GM12878 (cell line): ENCODE results near the gene IFNG-AS1. TPM values are rescaled to one million over a fixed set of nuclear protein-coding genes. Genes with fewer than 3 reads are reported as not detected.

Experiments
- ATAC-seq: fragments of 200-7000 bp; cut with Tn5 transposase; 3 replicates; pipeline ENCODE4 v1.9.1; 2020; ENCODE audit warnings: mild to moderate bottlenecking, moderate library complexity
- BruUV-seq: library from RNA; stranded (reverse); fragments of 400-500 nt; replicated peaks from 2 replicates; lab custom pipeline; 2021; lab: Mats Ljungman, UMichigan
- CTCF ChIA-PET: fragments of 300-600 bp; sonication (Branson Sonifier 250); formaldehyde crosslinking; extraction: SDS; loops from one replicate; lab custom pipeline; 2021; ENCODE audit warnings: inconsistent platforms; lab: Yijun Ruan, JAX
- POLR2A ChIA-PET: fragments of 350-600 bp; formaldehyde crosslinking; extraction: SDS; loops from one replicate; lab custom pipeline; 2021; ENCODE audit warnings: inconsistent platforms; lab: Charles Lee
- RAD21 ChIA-PET: fragments of 300-600 bp; sonication (Branson Sonifier 250); formaldehyde crosslinking; loops from one replicate; lab custom pipeline; 2023; ENCODE audit warnings: antibody characterized with exemption; ENCODE audit not compliant: unreplicated experiment; lab: Charles Lee
- SMC1A ChIA-PET: fragments of 300-600 bp; sonication (Branson Sonifier 250); formaldehyde crosslinking; loops from one replicate; lab custom pipeline; 2023; ENCODE audit not compliant: unreplicated experiment, uncharacterized antibody; lab: Charles Lee
- DNase-seq: peaks from one replicate; pipeline ENCODE4 v3.0.0-alpha.2; 2011; ENCODE audit warnings: low read depth, low spot score
- FAIRE-seq: peaks from 3 replicates; lab custom pipeline; 2011; peaks lifted over from hg19 to GRCh38; lab: Jason Lieb, UNC
- H2AFZ ChIP-seq: 2 replicates; pipeline ENCODE4 v1.6.0; 2011; ENCODE audit warnings: low read depth, low read length, control low read depth; ENCODE audit not compliant: control insufficient read depth
- H3K27ac ChIP-seq: 2 replicates; pipeline ENCODE4 v1.5.1; 2011; ENCODE audit warnings: control low read depth; ENCODE audit not compliant: control insufficient read depth, insufficient read depth
- H3K27me3 ChIP-seq, 2 experiments: replicated peaks in 1 of 2; 2 replicates each; pipeline versions ENCODE4 v1.6.0 to v1.6.1; 2011; ENCODE audit warnings: low read length in 1 of 2; ENCODE audit not compliant: control insufficient read depth in 2 of 2, insufficient read depth in 2 of 2
- H3K36me3 ChIP-seq, 2 experiments: 2 replicates each; pipeline ENCODE4 v1.5.1; 2011; ENCODE audit warnings: low read length in 1 of 2; ENCODE audit not compliant: control insufficient read depth in 2 of 2, insufficient read depth in 2 of 2
- H3K4me1 ChIP-seq: 2 replicates; pipeline ENCODE4 v1.6.1; 2011; ENCODE audit warnings: mild to moderate bottlenecking, low read length, moderate library complexity, mixed read lengths; ENCODE audit not compliant: control insufficient read depth, insufficient read depth
- H3K4me2 ChIP-seq: 2 replicates; pipeline ENCODE4 v1.6.0; 2011; ENCODE audit warnings: control low read depth; ENCODE audit not compliant: control insufficient read depth, insufficient read depth
- H3K4me3 ChIP-seq: fragments of 200-600 bp; sonication (generic); 2 replicates; pipeline ENCODE4 v1.5.1; 2016
- H3K79me2 ChIP-seq: 2 replicates; pipeline ENCODE4 v1.6.0; 2011; ENCODE audit warnings: low read length; ENCODE audit not compliant: control insufficient read depth, insufficient read depth
- H3K9ac ChIP-seq: 2 replicates; pipeline ENCODE4 v1.8.0; 2011; ENCODE audit warnings: low read length, control low read depth, mixed read lengths; ENCODE audit not compliant: control insufficient read depth, insufficient read depth
- H3K9me3 ChIP-seq: replicated peaks from 3 replicates; pipeline ENCODE4 v1.5.1; 2011; ENCODE audit warnings: mild to moderate bottlenecking, low read length; ENCODE audit not compliant: control insufficient read depth, insufficient read depth
- H4K20me1 ChIP-seq: 2 replicates; pipeline ENCODE4 v1.6.0; 2011; ENCODE audit not compliant: control insufficient read depth, insufficient read depth
- CBX5 ChIP-seq: sonication (generic); IDR thresholded peaks from 2 replicates; pipeline ENCODE4 v1.6.1; 2016; ENCODE audit warnings: low read depth, moderate library complexity, mild to moderate bottlenecking, inconsistent platforms
- E2F4 ChIP-seq: IDR thresholded peaks from 2 replicates; pipeline ENCODE4 v1.6.1; 2012; ENCODE audit warnings: low read depth, low read length, improper control_type of control experiment
- HCFC1 ChIP-seq: fragments of 150-350 bp; IDR thresholded peaks from 2 replicates; pipeline ENCODE4 v1.6.1; 2014; ENCODE audit warnings: low read length
- JUND ChIP-seq: IDR thresholded peaks from 2 replicates; pipeline ENCODE4 v1.6.1; 2012; ENCODE audit warnings: low read depth, mild to moderate bottlenecking, low read length, improper control_type of control experiment, moderate library complexity
- KLF5 ChIP-seq: fragments of 450-650 bp; IDR thresholded peaks from 2 replicates; pipeline ENCODE4 v1.6.1; 2014; ENCODE audit warnings: mild to moderate bottlenecking; ENCODE audit not compliant: partially characterized antibody
- NR2F1 ChIP-seq: fragments of 450-650 bp; conservative IDR thresholded peaks from 2 replicates; pipeline ENCODE4 v1.6.1; 2017; ENCODE audit warnings: mild to moderate bottlenecking
- SMARCA5 ChIP-seq: fragments of 450-650 bp; IDR thresholded peaks from 2 replicates; pipeline ENCODE4 v1.6.1; 2017; ENCODE audit warnings: mild to moderate bottlenecking
- SPI1 ChIP-seq: IDR thresholded peaks from 2 replicates; pipeline ENCODE4 v1.6.1; 2011; ENCODE audit warnings: low read depth, mild to moderate bottlenecking, low read length, moderate library complexity, borderline replicate concordance; ENCODE audit not compliant: insufficient read depth
- STAT1 ChIP-seq: fragments of 450-650 bp; conservative IDR thresholded peaks from 2 replicates; pipeline ENCODE4 v1.6.1; 2014; ENCODE audit warnings: antibody characterized with exemption, mild to moderate bottlenecking
- SUPT20H ChIP-seq: IDR thresholded peaks from 2 replicates; pipeline ENCODE4 v1.6.1; 2011; ENCODE audit warnings: low read depth, mild to moderate bottlenecking, low read length, moderate library complexity, borderline replicate concordance; ENCODE audit not compliant: control insufficient read depth
- WGBS: methylation state at CpG from one replicate; pipeline ENCODE4 v1.1.6; 2016; ENCODE audit warnings: low lambda C conversion rate; ENCODE audit not compliant: insufficient replicate concordance, insufficient coverage; ENCODE audit errors: missing lambda C conversion rate; 5-methylcytosine and 5-hydroxymethylcytosine counted together
- in situ Hi-C: fragments of 300-500 bp; cut with MboI; formaldehyde crosslinking; loops from 9 replicates; pipeline ENCODE4 v1.14.3; 2018; ENCODE audit warnings: mixed read lengths
- intact Hi-C: fragments of 100-400 bp; cut with micrococcal nuclease; formaldehyde crosslinking; loops from one replicate; pipeline ENCODE4 v1.14.2; 2022; ENCODE audit not compliant: unreplicated experiment
- polyA plus RNA-seq, 11 experiments: library from polyadenylated mRNA; depleted of rRNA in 4 of 11; unstranded in 6 of 11; stranded (reverse) in 5 of 11; fragments of >200 nt; fragmentation: Nextera tagmentation in 4 of 11; fragmentation: Illumina TruSeq in 1 of 11; extraction: Ambion mirVana in 4 of 11; extraction: Trizol in 1 of 11; gene quantifications; 1 replicate in 1 of 11; 2 replicates in 10 of 11; pipeline versions ENCODE4 v1.2.1 to v1.2.3, GENCODE V29; 2011 to 2016; ENCODE audit warnings: inconsistent platforms in 2 of 11, missing spikeins in 2 of 11, low read depth in 1 of 11
- total RNA-seq, 4 experiments: library from RNA; depleted of rRNA in 3 of 4; stranded (reverse); fragments of >200 nt in 3 of 4; fragmentation: Illumina TruSeq in 1 of 4; extraction: Trizol in 1 of 4; gene quantifications; 2 replicates each; pipeline versions ENCODE4 v1.2.1 to v1.2.3, GENCODE V29; 2013 to 2021

The IFNG-AS1 gene
- total and polyA plus RNA-seq, 10 of the 15 experiments (the other 5 are each of a cell fraction or from before 2014, with no cell fraction given): 0.40 to 1.9 (median 1.3) TPM

- Histone ChIP-seq H4K20me1 (no peaks in the 10 kb centered on the region), H2AFZ (no peak overlapping the region), H3K36me3 (no peaks in the 10 kb centered on the region), H3K9me3 (no peaks in the 10 kb centered on the region; the same call in 2 of the 3 replicates), H3K27me3 (no peaks in the 10 kb centered on the region), H3K9ac (no peak overlapping the region), H3K4me3 (no peak overlapping the region), H3K4me2 (no peak overlapping the region), H3K79me2 (no peaks in the 10 kb centered on the region), H3K4me1 (no peaks in the 10 kb centered on the region; the same call in 1 of the 2 replicates), H3K27ac (no peak overlapping the region)
- ChIA-PET CTCF (interaction anchor here (0.8 to 2.3 kb wide), 3 partner anchors 8 to 18 kb away, joined by 3 to 11 read pairs (median 3); no protein-coding TSS in a partner anchor), RAD21 (no interaction called here), POLR2A (no interaction called here), SMC1A (interaction anchor here (0.9 to 1.1 kb wide), 2 partner anchors 11 to 129 kb away, joined by 3 read pairs; no protein-coding TSS in a partner anchor)
- no TSS peak for BruUV-seq
- no peak for FAIRE-seq
- no peak for TF ChIP-seq SMARCA5
- TF ChIP-seq SPI1: no peak
- no peak for TF ChIP-seq NR2F1
- TF ChIP-seq JUND: no peak
- TF ChIP-seq SUPT20H: no peak
- no peak for TF ChIP-seq HCFC1
- TF ChIP-seq E2F4: no peak
- no peak for TF ChIP-seq STAT1
- TF ChIP-seq KLF5: no peak
- no peak for TF ChIP-seq CBX5
- in situ Hi-C loops (no loop called here), intact Hi-C loops (no loop called here)
- ATAC-seq: no peak
- 50% methylated on average over 1 of the region's 1 CpG for WGBS
- DNase-seq: no peak
Observed at GRCh38 chr12:68030248-68030647, 41.0 kb downstream of the IFNG-AS1 start.
